ENCODE data around the gene XPO5. TPM values are rescaled to one million over a fixed set of nuclear protein-coding genes. Genes with fewer than 3 reads are reported as not detected.

Gene XPO5
- total RNA-seq, 1 experiment from 2014 or later = 97.8 TPM

DNA sequence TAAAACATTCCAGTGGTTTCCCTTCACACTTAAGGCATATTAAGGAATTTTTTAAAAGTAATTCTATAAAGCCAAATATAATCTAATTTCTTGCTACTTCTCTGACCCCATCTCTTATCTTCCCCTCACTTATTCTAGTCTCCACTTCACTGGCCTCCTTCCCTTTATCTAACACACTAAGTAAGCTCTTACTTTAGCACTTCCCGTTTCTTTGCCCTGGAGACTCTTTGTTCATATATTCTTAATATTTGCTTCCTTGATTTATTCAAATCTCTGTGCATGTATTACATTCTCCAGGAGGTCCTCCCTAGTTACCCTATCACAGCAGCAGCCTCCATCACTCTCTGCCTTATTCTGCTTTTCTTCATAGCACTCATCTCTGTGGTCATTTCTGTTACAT lies 33.0 kb upstream of the XPO5 start:
- peaks cover 34% of the 10 kb centered on the region for H3K36me3 Mint-ChIP-seq
- POLR2A ChIA-PET = no interaction called here
- H3K9me3 Mint-ChIP-seq = no peaks in the 10 kb centered on the region
- H3K27ac Mint-ChIP-seq = no peak overlapping the region
- H3K4me3 Mint-ChIP-seq = no peak overlapping the region
- ATAC-seq = no peak
- CTCF ChIA-PET = interaction anchor here (0.7 to 2.0 kb wide), 14 partner anchors 9 to 470 kb away, joined by 3 to 14 read pairs (median 4); partner anchors contain the start of genes GTPBP2, MAD2L1BP, POLR1C and RSPH9
- H3K27me3 Mint-ChIP-seq (ENCODE audit: low read depth) = no peaks in the 10 kb centered on the region
- no peak for TF ChIP-seq TCF7 (CRISPR knock-in tag; IDR thresholded peaks at IDR 0.05; ENCODE audit: low read depth)
- TF ChIP-seq, protein P1, sequence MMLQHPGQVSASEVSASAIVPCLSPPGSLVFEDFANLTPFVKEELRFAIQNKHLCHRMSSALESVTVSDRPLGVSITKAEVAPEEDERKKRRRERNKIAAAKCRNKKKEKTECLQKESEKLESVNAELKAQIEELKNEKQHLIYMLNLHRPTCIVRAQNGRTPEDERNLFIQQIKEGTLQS (CRISPR knock-in tag; conservative IDR thresholded peaks at IDR 0.05) = no peak
- TF ChIP-seq, protein P2, sequence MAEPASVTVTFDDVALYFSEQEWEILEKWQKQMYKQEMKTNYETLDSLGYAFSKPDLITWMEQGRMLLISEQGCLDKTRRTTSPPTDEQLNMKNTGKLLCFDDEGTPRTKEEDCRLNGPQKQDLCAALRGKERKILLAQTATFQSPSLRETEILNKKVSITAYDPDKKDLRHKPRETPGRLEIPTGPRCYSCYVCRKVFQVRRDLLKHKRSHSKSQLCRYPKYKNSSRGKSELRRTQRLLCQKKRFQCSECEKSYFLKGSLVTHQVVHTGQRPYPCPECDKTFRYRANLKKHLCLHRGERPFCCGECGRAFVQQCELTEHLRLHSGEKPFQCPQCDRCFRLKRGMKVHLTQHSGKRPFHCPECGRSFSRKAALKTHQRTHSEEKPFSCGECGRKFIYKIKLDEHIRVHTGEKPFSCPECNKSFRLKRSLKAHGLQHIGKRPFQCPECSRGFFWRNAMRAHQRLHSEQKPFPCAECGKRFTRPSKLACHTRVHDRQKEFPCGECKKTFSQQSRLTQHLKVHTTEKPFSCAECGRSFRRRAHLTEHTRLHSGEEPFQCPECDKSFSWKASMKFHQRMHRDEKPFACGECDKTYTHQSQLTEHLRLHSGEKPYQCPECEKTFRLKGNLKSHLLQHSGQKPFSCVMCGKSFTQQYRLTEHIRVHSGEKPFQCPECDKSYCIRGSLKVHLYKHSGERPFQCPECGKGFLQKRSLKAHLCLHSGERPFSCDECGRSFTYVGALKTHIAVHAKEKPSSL (CRISPR knock-in tag; conservative IDR thresholded peaks at IDR 0.05) = no peak
- TF ChIP-seq, protein P3, sequence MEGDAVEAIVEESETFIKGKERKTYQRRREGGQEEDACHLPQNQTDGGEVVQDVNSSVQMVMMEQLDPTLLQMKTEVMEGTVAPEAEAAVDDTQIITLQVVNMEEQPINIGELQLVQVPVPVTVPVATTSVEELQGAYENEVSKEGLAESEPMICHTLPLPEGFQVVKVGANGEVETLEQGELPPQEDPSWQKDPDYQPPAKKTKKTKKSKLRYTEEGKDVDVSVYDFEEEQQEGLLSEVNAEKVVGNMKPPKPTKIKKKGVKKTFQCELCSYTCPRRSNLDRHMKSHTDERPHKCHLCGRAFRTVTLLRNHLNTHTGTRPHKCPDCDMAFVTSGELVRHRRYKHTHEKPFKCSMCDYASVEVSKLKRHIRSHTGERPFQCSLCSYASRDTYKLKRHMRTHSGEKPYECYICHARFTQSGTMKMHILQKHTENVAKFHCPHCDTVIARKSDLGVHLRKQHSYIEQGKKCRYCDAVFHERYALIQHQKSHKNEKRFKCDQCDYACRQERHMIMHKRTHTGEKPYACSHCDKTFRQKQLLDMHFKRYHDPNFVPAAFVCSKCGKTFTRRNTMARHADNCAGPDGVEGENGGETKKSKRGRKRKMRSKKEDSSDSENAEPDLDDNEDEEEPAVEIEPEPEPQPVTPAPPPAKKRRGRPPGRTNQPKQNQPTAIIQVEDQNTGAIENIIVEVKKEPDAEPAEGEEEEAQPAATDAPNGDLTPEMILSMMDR (IDR thresholded peaks at IDR 0.05) = no peak
- no peak for TF ChIP-seq SMAD3 (CRISPR knock-in tag; IDR thresholded peaks at IDR 0.05; ENCODE audit: borderline replicate concordance)
- TF ChIP-seq, protein P4, sequence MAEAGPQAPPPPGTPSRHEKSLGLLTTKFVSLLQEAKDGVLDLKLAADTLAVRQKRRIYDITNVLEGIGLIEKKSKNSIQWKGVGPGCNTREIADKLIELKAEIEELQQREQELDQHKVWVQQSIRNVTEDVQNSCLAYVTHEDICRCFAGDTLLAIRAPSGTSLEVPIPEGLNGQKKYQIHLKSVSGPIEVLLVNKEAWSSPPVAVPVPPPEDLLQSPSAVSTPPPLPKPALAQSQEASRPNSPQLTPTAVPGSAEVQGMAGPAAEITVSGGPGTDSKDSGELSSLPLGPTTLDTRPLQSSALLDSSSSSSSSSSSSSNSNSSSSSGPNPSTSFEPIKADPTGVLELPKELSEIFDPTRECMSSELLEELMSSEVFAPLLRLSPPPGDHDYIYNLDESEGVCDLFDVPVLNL (CRISPR knock-in tag; IDR thresholded peaks at IDR 0.05; ENCODE audit: borderline replicate concordance, low read depth) = no peak
- TF ChIP-seq FOXP1 (CRISPR knock-in tag; IDR thresholded peaks at IDR 0.05; ENCODE audit: borderline replicate concordance) = no peak
- TF ChIP-seq SMAD4 (CRISPR knock-in tag; IDR thresholded peaks at IDR 0.05) = no peak
- TF ChIP-seq, protein P5, sequence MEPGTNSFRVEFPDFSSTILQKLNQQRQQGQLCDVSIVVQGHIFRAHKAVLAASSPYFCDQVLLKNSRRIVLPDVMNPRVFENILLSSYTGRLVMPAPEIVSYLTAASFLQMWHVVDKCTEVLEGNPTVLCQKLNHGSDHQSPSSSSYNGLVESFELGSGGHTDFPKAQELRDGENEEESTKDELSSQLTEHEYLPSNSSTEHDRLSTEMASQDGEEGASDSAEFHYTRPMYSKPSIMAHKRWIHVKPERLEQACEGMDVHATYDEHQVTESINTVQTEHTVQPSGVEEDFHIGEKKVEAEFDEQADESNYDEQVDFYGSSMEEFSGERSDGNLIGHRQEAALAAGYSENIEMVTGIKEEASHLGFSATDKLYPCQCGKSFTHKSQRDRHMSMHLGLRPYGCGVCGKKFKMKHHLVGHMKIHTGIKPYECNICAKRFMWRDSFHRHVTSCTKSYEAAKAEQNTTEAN (CRISPR knock-in tag; IDR thresholded peaks at IDR 0.05) = no peak
- TF ChIP-seq ZNF423 (CRISPR knock-in tag; IDR thresholded peaks at IDR 0.05) = no peak
- no peak for TF ChIP-seq ZNF219 (CRISPR knock-in tag; IDR thresholded peaks at IDR 0.05; ENCODE audit: borderline replicate concordance)
- TF ChIP-seq GRHL2 (CRISPR knock-in tag; IDR thresholded peaks at IDR 0.05; ENCODE audit: insufficient replicate concordance, severe bottlenecking) = no peak
- TF ChIP-seq JAZF1 (CRISPR knock-in tag; IDR thresholded peaks at IDR 0.05) = no peak
- TF ChIP-seq, protein P6, sequence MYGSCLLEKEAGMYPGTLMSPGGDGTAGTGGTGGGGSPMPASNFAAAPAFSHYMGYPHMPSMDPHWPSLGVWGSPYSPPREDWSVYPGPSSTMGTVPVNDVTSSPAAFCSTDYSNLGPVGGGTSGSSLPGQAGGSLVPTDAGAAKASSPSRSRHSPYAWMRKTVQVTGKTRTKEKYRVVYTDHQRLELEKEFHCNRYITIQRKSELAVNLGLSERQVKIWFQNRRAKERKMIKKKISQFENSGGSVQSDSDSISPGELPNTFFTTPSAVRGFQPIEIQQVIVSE (CRISPR knock-in tag; IDR thresholded peaks at IDR 0.05; ENCODE audit: borderline replicate concordance) = no peak
- TF ChIP-seq, protein P7, sequence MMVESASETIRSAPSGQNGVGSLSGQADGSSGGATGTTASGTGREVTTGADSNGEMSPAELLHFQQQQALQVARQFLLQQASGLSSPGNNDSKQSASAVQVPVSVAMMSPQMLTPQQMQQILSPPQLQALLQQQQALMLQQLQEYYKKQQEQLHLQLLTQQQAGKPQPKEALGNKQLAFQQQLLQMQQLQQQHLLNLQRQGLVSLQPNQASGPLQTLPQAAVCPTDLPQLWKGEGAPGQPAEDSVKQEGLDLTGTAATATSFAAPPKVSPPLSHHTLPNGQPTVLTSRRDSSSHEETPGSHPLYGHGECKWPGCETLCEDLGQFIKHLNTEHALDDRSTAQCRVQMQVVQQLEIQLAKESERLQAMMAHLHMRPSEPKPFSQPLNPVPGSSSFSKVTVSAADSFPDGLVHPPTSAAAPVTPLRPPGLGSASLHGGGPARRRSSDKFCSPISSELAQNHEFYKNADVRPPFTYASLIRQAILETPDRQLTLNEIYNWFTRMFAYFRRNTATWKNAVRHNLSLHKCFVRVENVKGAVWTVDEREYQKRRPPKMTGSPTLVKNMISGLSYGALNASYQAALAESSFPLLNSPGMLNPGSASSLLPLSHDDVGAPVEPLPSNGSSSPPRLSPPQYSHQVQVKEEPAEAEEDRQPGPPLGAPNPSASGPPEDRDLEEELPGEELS (CRISPR knock-in tag; IDR thresholded peaks at IDR 0.05) = no peak
- TF ChIP-seq ZNF138 (CRISPR knock-in tag; conservative IDR thresholded peaks at IDR 0.05) = no peak
- TF ChIP-seq, protein P8, sequence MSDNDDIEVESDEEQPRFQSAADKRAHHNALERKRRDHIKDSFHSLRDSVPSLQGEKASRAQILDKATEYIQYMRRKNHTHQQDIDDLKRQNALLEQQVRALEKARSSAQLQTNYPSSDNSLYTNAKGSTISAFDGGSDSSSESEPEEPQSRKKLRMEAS (CRISPR knock-in tag; IDR thresholded peaks at IDR 0.05) = no peak
- TF ChIP-seq MXD4 (CRISPR knock-in tag; IDR thresholded peaks at IDR 0.05; ENCODE audit: borderline replicate concordance) = no peak
- TF ChIP-seq NFE2L1 (CRISPR knock-in tag; IDR thresholded peaks at IDR 0.05) = no peak
- DNase-seq (ENCODE audit: low spot score) = no peak
- H3K4me1 Mint-ChIP-seq = no peaks in the 10 kb centered on the region

Data from WTC11 (cell line).